Measurements from ENCODE around the gene KCNMA1.

Gene KCNMA1

DNA sequence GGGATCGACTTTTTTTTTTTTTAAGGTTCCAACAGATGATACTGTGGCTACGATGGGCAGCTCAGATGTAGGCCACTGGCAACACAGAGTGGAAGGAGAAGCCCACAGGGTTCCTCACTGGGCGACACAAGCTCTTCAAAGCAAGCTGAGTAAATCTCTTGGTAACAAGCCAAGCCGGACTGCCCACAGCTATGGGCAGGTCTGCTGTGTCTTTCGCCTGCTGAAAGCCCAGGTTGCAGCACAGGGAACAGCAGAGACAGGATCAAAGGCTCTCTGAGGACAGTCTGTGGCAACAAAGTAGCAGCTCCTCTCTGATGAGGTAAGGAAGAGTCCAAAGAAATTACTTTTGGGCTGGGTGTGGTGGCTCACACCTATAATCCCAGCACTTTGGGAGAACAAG, 83.6 kb downstream of the KCNMA1 start:
- no peak for DNase-seq

DNA sequence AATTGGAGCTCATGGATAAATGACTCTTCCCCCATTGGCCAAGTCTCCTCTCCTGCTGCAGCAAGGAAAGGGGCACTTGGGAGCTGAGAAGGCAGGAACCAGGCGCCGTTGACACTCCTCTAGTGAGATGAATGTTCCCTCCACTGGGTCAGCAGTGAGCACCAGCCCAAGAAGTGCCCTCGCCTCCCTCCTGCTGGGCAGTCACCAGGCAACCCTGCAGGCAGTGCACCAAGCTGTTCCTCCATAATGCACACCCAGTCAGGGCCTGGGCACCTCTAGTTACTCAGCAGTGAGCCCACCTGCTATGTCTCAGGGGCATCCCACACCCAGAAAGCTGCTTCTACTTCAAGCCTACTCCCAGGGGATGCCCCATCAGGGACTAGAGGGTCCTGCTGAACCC, 84.3 kb downstream of the KCNMA1 start:
- no peak for DNase-seq

DNA sequence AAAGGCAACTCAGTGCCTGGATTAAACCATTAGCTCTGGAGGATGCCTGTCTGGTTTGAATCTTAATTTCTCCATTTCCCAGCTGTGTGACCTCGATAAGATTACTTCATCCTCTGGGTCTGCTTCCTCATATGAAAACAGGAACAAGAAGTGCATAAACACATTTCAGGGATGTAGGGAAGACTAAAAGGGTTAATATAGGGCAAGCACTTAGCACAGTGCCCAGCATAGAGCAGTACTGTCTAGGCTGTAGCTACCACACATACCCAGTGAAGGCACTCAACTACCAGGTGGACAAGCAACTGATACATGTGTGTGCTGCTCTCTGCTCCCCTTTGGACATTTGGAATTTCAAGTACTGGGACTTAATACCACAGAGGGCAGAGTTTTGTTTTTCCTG, 85.4 kb downstream of the KCNMA1 start:
- DNase-seq = no peak

DNA sequence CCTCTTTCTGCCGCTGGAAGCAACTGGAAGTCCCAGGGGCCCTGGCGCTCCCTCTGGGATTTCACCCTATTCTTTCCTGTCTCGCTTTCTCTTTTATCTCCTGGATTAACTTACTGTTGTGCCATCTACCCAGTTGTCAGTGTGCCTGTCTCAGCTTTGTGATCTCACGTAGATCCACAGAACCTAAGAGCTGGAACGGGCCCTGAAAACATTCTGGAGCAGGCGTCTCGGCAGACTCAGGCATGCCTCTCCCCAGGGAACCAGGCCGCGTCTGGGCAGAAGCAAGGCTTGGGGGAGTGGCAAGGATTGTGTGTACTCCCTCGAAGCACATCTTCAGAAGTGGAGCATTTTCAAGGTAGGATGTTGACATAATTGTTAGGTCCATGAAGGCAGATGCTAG, 87.2 kb downstream of the KCNMA1 start:
- DNase-seq = no peak

DNA sequence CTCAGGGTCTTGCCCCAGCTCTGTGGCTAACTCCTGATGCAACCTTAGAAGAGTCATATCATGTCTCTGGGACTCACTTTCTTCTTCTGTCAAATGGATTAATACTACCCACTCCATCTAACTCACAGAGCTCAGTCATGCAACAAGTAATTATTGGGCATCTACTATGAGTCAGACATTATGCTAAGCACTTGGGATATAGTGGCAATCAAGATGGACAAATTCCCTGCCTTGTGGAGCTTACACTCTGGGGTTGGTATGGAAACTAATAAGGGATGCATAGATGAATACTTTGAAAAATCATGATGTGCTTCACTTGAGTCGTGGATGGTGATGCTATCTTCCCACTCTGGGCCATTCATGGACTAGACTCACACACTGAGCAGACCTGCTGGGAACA, 88.9 kb downstream of the KCNMA1 start:
- no peak for DNase-seq

DNA sequence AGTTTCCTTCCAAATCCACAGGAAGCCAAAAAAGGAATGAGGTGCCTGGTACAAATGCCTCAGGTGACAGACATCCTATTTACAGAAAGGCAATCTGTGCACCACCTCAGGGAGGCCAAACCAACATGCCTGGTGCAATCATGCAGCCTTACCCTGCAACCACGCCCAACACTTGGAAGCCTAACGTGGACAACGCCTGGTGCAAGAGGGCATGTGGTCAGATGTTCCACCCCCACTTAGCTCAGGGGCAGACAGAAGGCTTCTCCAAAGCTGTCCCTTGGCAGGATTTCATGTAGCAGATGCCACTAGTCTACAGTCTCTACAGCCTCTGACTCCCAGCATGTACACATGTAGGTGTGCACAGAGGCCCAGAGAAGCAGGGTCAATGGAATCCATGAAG, 89.5 kb downstream of the KCNMA1 start:
- no peak for DNase-seq

DNA sequence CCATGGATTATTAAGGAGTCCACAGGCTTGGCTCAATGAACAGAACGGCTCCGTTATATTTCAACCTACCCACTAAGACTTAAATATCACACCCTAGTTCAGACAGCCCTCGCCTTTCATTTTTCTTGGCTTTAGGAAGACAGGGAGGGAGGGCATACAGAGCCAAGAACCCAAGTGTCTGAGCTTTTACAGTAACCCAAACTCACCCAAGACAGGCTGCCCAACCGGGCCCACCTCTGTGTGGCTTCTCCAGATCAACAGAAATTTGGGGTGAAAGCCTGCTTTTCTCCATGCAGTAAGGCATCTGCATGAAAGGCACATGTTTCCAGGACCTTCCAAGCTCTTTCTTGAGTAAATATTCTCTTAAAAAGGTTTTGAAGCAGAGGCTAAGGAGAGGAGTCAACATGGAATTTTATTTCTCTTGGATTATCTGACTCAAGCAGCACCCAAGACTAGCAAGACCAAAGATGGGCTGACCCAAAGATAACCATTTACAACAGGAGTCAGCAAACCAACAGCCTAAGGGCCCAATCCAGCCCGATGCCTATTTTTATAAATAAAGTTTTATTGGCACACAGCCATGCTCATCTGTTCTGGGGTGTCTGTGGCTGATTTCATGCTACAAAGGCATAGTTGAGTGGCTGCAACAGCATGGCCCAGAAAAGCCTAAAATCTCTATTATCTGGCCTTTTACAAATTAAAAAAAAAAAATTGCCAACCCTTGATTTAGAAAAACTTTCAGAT, 90.1 kb downstream of the KCNMA1 start:
- no peak for DNase-seq

DNA sequence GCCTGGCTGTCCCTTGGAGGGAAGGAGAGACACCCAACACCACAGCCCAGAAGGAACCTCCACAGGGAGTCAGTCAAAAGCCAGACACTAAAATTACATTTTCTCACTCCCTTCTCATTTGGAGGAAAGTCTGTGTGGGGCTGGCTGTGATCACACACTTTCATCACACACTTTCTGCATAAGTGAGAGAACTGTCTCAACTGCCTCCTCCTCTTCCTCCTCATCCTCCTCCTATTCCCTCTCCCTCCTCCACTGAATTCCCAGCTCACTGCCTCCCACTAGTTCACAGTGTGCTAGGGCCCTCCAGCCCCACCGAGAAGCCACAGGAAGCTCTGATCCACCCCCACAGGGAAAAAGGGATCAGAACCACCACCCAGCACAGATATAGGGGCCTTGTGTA, 91.6 kb downstream of the KCNMA1 start:
- no peak for DNase-seq

DNA sequence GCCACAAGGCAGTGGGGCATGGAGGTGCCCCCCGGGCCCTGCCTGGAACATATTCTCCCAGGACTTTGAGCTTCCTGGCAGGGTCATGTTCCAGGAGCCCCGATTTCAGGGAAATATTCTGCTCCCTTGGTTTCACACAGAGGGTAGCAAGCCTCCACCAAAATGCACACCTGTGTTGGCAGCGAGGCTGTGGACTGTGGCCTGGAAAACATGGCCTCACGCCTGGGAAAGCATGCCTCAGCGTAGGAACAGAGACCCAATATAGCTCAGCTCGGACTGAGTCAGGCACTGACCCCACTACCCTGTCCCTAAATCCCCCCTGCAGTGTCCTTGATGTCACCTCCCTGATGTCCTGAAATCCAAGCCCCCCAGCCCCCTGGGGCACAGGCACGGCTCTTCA, 92.0 kb downstream of the KCNMA1 start:
- DNase-seq = no peak

DNA sequence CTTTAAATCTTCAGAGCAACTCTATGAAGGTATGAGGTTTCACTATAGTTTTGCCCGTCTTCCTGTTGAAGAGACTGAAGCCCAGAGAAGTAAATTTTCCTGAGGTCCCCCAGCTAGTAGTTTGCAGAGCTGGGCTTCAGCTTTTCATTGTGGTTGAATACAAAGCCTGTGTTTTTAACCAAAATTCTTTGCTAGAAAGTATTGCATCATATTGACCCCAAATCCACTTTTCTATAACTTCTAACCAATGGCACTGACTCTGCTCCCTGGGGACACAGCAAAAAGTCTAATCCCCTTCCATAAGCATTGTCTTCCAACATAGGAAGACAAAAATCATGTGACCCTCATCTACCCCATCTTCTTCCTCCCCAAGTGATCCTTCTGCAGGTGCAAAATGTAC, 93.0 kb downstream of the KCNMA1 start:
- DNase-seq = no peak

DNA sequence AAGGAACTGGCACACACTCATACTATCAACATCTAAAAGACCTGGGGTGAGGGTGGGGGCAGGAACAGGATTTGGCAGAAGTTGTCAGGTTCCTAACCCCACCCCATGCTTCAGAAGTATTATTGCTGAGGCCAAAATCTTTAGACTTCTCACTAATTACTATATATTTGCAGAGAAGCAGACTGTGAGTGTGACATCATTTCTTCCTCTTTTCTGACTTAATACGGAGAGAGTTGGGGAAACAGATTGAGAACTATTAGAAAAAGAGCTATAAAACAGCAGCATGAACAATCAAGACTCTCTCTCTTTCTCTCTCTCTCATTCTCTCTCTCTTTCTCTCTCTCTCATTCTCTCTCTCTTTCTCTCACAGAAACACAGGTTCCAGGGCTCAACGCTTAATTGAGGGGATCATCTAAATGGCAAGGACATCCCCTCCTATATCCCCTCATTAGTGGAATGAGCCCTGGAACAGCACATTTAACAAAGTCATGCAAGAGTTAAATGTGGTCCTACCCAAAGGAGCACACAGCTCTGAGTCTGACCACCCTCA, 94.8 kb downstream of the KCNMA1 start:
- DNase-seq = no peak

DNA sequence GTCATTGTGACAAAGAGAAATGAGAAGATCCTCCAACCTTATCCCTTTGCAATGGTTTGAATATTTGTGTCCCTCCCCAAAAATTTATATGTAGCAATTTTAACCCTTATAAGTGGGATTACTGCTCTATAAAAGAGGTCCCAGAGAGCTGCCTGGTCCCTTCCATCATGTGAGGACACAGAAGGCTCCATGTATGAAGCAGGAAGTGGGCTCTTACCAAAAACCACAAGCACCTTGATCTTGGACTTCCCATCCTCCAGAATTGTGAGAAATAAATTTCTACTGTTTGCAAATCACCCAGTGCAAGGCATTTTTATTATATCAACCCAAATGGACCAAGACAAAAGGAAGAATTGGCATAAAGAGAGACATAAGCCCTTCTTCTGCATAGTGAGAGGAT, 95.7 kb downstream of the KCNMA1 start:
- no peak for DNase-seq

DNA sequence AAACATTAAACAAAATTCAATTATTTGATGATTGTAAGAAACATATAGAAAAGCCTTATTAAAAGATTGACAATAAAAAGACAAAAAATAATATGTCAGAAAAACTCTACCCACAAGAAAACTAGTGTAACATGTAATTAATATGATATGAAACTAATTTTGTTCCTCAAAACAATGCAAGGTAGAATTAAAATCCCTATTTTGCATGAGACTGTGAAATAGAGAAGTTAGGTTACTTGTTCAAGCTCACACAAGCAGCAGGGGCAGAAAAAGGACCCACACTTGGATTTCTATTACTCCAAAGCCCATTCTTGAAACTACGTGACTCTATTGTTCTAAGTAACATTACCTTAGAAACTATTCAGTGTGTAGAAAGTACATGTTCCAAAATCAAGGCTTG, 96.4 kb downstream of the KCNMA1 start:
- DNase-seq = no peak

DNA sequence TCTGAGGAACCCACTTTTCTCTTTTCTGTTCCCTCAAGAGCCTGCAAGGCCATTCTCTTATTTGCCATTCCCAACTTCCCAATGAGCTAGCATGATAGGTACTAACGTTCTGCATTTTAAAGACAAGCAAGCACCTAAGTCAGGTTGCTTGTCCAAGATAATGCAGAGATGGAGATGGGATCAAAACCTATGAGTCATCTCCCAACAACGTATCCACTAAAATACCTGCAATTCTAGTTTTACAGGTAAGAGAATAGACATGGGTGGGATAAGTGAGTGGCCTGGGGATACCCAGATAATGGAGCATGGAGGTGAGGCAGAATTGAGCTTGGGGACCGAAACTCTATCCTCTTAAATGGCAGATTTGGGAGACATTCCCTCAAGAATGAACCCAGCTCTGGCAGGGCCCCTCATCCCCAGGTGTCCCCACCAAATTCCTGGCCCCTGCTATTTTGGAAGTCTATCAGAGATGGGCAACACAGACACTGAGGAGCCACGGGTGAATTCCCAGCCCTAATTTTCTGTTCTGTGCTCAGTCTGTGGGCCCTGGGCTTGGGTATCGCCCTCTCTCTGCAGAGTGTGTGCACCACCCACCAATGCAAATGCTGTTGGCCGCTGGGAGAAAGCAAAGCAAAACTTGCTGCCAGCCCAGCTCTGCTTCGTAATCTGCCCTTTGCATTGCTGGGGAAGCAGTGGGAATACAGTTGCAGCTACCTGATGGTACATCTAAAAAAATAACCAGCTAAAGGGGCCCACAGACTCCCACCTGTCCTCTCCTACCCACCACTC, 98.3 kb downstream of the KCNMA1 start:
- DNase-seq = no peak

DNA sequence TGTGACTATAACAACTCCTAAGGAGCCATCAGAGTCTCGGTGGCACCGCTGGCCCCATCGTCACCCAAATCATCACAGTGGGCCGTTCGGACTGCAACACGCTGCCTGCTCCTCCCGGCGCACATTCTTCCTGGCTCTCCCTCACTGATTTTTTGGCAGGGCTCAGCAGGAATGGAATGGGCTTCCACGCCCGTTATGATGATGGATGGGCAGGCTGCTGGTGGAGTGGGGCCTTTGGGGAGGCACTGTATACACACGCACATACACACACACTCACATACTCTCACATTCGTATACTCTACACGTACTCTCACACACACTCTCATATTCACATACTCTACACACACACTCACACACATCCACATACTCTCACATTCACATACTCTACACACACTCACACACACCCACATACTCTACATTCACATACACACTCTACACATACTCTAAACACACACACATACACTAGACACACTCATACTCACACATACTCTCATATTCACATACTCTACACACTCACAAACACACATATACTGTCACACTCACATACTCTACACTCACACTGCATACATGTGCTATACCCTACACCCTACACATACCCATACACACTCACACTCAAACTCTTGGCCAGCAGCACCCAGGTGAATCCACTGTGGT, 99.8 kb downstream of the KCNMA1 start:
- no peak for DNase-seq

DNA sequence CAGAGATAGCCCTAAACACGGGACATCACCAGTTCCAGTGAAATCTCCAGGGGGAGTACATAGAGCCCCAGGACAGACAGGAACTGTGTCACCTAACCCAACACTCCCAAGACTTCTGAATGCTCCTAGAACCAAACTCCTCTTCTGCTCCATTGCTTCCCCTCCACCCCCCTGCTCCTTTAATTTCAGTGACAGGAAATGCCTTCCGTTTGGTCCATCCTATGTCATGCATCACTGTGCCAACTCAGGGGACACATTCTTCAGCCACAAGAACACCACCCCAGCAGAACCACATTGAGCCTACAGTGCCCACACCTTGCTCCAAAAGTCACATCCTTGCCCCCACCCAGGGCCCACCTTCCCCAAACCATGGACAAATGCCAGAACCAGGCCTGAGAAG, 100.5 kb downstream of the KCNMA1 start:
- DNase-seq = no peak

DNA sequence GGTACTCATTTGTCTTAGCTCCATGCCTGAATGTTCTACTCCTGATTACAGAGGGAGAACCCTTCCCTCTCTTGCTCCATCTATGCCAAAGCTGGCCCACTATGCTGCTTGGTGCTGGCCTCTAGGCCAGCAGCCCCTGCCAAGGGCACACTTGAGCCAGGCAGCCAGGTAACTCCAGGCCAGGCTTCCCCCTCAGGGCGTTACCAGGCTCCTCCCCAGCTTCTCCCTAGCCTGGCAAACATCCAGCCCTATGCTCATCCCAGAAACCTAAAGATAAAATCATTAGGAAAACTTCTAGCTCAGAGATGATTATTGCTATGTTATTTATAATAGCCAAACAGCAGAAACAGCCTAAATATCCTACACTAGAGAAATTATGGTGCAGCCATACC, 103.7 kb downstream of the KCNMA1 start:
- no peak for DNase-seq

DNA sequence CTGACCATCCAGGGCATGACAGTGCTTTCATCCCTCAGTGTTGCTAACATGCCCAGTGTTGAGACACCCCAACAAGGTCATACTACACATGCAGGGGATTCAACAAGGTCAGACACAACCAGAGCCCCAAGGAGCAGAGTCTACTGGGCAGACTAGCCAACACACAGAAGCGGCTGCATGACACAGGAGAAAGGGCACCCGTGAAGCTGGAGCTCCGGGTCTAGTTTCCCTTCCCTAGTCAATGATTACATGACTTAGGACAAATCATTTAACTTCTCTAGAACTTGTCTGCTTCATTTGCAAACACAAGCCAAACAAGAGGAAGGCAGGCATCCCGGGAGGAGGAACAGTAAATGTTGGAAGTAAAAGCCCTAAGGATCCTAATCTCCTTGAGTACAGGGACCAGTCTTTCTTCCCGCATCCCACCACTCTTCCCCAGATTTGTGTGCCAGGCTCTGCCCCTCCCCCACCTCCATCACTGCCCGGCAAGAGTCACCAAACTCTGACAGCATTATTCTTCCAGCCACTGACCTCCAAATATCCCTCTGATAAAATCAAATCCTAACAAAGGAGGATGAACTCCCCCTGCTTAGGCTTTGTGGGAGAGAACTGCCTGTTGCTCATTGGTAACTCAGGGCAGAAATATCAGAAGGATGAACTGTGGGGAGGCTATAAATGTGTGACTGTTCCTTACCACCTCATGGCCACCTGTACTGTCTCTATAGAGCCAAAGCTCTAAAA, 104.3 kb downstream of the KCNMA1 start:
- DNase-seq = no peak

DNA sequence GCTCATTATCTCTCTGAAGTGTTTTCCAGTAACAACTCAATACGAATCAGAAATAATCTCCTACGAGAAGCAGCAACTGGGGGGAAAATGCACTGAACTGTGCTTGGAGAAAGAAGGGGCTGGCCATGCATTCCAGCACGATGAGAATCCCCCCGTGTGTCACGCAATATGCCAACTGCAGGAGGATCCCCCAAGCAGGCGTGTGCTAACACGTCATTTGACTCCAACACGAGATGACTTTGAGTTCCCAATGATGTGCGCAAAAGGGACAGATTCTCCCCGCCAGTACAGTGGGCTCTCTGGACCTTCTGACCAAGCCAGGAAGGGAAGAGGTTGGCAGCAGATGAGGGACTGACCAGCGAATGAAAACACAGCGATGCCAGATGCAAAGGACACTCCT, 105.5 kb downstream of the KCNMA1 start:
- no peak for DNase-seq

DNA sequence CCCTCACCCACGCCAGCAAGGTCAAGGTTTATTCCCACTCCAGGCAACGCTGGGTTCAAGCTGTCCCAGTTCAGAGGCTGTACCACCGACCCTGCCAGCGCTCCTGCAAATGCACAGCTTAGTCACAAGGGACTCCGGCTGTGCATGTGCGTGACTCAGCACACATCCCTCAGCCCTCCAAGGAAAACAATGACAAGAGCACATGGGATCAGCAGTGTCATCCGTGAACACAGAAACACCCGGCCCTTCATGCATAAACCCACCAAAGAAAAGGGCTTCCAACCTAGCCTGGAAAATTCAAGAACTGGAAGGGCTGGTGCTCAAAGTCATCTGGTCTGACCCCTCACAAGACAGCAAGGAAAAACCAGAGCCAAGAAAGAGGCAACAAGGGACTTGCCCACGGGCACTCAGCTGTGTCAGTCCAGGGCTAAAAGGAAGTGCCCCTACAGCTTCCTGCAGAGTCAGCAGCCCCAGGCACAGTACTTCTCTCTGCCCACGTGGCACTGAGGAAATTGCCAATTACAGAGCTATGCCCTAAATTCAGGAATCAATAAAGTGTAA, 106.1 kb downstream of the KCNMA1 start:
- DNase-seq = no peak

DNA sequence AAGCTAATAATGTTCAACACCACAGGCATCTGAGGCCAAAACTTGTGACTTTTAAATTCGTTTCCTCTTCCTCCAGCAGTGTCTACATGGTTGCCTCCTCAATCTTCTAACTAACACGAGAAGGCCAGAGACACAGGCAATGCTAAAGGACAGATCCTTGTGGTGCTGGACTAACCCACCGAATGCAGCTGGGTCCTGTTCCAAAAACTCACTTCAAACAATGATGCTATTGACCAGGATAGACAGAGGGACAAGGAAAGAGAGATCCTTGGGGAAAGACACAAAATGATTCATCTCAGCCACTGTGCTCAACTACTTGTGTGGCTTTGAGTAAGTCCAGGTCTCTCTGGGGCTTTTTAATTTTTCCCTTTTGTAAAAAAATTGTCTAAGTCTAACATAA, 107.6 kb downstream of the KCNMA1 start:
- no peak for DNase-seq

DNA sequence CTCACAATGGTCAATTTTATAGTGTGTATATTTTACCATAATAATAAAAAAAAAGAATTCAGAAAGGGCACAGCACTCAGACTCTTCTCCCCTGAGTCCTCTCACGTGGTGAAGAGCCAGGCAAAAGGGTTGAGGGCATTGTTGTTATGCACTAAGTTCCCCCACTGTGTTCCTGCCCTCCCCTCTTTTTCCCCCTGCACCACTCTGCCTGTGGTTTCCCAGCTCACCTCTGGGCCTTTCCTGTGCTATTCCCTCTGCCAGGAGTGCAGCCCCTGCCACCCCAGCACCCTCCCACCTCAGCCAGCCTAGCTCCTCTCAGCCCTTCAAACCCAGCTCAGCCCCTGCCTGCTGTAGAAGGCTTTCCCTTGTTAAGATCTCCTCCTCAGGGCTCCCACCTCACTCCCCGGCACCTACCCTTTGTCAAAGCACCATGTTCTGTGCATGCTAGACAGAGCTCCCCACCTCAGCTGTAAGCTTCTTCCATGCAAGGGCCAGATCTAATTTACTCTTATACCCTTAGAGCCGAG, 108.5 kb downstream of the KCNMA1 start:
- DNase-seq = no peak

DNA sequence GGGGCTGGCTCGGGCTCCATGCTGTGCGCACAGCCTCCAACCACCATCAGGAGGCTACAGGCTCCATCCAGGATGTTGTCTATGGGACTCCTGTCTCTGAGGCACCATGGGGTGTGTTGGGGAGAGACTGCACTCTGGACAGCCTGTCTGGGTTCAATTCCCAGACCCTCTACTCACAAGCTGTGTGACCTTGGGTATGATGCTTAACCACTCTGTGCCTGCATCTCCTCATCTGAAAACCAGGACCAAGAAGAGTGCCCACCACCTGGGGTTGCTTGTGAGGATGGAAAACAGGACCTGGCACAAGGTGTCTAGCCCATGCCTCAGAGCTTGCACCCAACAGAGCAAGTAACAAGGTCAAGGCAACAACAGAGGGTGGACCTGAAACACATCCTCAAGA, 109.8 kb downstream of the KCNMA1 start:
- no peak for DNase-seq

Data from stimulated activated naive CD4-positive, alpha-beta T cell treated with Interleukin-2 at 50 U/mL for 16 hours (primary cell).